ENCODE results near the gene SPATA2L.

SPATA2L gene, protein sequence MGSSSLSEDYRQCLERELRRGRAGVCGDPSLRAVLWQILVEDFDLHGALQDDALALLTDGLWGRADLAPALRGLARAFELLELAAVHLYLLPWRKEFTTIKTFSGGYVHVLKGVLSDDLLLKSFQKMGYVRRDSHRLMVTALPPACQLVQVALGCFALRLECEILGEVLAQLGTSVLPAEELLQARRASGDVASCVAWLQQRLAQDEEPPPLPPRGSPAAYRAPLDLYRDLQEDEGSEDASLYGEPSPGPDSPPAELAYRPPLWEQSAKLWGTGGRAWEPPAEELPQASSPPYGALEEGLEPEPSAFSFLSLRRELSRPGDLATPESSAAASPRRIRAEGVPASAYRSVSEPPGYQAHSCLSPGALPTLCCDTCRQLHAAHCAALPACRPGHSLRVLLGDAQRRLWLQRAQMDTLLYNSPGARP

DNA sequence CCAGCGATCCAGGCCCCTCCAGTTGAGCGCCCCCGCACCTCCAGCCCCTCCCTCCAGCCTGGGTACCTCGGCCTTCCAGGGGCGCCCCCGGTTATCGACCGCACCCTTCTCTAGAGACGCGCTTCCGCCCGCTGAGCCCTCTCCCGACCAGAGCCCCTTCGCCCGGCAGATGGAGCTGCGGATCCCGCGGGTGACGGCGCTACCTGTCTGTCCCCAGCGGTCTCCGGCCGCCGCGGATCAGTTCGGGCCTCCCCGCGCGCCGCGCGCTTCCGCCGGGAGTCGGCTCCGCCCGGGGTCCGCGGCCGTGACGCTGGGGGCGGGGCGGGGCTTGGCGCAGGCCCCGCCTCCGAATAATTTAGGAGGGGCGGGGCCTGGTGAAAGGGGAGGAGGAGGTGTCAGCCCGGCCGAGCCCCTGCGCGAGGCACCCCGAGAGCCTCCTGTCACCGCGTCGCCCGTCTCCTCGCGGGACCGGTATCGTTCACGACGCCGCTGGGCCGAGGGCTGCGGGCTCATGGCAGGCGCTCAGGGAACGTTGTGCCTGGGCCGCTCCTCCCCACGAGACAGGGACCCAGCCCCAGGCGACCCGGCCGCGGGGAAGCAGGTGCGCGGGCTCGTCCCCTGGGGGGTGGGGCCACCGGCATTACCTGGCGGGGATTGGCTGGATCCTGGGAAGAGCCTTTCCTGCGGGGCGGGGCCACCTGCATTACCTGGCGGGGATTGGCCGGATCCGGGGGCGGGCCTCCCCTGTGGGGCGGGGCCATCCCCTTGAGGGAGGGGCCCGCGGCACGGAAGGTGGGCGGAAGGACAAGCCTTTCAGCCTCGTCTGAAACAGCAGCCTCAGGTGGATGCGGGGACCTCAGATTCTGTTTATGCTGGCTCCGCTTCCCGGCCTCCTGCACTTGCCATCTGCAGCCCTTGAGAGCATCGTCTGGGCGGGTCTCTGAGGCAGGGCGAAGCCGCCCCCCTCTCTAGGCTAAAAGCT is at the start of gene SPATA2L:
Gene SPATA2L (minus strand): TSS at position 281 of the 982 bp plus-strand sequence. CDS start 473 bp downstream, outside the sequence.
- DNase-seq, result peak; percentile 94 to 98 (median 97)

DNA sequence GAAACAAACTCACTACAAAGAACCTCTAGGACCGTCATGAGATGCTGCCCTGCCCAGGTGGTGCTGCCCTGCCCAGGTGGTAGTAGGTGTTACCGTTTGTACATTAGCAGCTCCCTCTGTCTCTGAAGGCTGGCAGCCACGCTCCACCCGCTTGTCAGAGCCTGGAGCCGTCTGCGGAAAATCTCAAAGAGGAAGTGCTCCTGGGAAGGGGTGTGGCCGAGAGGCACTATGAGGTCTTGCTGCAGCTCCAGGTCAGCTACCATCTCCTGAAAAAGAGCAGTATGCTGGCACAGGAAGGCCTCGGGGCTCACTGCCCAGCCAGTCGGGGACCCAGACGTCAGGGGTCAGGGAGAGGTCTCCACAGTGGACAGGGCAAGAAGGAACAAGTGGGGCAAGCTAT is 48.1 kb upstream of the SPATA2L start:
- no peak for DNase-seq

DNA sequence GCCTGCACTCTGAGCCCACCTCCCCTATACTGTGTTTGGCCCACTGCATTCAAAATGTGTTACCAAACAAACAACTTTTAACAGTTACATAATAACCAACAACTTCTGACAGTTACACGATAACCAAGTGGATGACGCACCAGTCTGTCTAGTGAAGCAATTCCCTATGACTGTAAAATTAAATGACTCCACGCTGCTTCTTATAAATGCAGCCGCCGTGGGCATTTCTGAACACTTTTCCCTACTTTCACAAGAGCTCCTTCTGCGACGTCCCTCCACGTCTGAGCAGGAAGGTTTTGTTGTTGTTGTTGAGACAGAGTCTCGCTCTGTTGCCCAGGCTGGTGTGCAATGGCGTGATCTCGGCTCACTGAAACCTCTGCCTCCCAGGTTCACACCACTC is 47.4 kb upstream of the SPATA2L start:
- no peak for DNase-seq

DNA sequence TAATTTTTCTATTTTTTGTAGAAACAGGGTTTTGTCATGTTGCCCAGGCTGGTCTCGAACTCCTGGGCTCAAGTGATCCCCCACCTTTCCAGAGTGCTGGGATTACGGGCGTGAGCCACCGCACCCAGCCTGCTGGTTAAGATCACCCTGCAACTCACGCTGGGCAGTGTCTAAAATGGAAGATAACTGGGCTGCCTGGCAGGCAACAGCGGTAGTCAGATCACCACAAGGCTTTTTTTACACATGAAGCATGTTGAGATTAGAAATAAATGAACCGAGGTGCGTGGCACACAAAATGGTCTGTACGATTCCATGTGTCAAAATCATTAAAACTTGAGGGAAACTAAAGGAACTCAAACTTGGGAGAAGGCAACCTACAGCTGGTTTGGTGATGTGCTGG is 46.6 kb upstream of the SPATA2L start:
- no peak for DNase-seq

- DNase-seq, result no peak
These were observed 44.5 kb upstream of the SPATA2L start for GRCh38 chr16:89746043-89746442.

DNA sequence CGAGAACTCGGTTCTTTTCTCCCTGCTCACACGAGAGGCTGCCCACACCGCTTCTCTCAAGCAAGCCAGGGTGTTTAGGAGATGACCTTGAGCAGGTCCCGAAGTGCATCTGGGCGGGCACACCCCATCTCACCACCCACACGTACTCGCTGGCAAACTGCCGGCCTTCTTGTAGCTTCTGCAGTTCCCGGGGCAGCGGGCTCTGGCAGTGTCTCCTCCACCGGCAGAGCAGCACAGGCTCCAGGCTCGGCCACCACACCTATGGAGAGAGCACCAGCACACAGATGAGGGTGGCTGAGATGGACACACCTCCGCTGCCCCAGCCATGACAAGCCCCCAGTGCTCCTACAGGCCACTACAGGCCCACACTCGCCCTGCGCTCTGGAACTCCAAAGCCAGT is 43.3 kb upstream of the SPATA2L start:
- no peak for DNase-seq

- DNase-seq, result no peak
These were observed 41.4 kb upstream of the SPATA2L start for GRCh38 chr16:89742948-89743347.

DNA sequence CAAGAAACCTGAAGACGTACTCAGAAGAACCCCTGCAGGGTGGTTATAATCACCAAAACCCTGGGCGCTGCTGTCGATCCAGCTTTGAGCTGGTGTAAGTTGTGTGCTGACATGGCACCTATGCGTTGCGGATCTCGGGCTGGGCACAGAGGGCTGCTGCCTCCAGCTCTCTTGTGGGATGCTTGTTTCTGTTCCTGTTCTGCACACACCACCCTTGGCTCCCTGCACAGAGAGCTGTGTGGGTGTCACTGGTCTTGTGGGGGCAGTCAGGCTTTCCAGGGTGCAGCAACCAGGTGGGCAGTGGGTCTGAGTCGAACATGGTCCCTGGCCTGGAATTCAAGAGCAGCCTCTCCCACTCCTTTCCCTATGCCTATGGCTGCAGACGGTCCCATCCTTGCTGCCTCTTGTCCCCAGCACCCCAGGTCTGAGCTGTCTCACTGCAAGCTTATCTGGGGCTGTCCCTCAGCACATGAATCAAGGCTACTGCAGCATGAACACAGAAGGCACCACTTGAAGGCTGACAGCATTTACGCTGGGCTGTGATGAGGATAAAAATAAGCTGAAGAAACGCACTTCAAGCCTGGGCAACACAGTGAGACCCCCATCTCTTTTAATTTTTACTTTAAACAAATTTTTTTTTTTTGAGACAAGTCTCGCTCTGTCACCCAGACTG is 40.0 kb upstream of the SPATA2L start:
- DNase-seq, result no peak

DNA sequence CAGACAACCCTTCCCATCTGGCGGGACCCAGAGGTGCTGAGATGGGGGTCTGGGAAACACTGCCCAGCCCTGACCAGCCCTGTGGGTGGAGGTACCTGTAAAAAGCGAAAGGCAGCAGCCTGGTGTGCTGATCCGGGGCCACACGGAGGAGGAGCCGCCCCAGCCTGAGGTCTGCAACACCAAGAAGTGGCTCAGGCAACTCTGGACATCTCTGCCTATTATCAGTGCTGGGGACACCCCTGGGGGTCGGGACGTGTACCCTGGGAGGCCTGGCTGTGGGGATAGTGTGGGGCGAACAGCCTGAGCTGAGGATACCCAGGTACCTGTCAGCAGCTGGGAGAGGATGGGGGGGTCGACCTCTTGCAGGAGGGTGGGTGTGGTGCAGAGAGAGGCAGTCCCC is 37.9 kb upstream of the SPATA2L start:
- DNase-seq, result no peak

DNA sequence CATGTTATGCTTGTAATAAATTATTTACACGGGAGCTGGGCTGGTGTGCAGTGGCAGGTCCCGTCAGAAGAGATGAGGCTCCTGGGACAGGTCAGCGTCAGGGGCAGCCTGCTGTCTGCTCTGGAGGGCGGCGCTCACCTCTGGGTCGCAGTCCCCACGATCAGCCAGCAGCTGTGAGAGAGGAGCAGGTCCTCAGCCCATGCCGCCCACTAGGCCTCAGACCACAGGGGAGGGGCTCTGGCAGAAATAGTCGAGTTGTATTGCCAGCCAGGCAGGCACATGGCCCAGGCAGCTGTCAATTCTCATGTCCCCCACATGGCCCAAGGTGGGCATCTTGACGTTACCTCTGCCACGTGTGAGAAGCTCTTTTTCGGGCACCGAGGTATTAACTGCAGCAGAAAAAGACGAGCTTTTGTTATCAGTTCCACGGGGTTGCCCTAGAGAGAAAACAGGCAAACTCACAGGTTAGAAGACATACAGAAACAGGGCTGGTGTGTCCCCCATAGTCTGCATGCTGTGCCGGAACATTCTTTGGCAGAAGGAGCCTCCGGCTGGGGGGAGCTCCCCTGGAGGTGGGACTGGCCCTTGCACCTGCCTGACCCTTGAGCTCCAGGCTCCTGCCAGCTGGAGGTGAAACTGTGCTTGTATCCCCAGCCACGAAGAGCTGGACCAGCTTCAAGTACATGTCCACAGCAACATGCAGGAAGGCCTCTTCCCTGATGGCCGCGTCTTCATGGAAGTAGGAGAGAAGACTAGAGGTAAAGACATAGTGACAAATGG is 37.2 kb upstream of the SPATA2L start:
- no peak for DNase-seq

- no peak for DNase-seq
These were observed 36.5 kb upstream of the SPATA2L start for GRCh38 chr16:89738072-89738377.

GRCh38 chr16:89737341-89738071 is 36.0 kb upstream of the SPATA2L start:
- DNase-seq, result no peak

GRCh38 chr16:89736554-89736953 is 35.0 kb upstream of the SPATA2L start:
- DNase-seq, result no peak

DNA sequence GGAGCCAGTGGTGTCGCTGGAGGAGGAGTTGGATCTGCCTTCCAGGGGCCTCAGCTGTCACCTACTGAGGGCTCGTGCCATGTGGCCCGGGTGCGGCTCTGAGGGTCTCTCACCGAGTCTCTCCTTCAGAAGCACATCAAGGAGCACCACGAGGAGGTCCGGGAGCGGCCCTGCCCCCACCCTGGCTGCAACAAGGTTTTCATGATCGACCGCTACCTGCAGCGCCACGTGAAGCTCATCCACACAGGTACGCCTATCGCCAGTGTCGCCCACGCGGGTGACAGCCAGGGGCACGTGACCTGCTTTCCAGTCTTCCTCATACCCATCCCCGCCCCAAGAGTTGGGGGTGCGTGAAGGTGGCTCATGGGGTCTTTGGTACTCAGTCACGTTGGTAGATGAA is 32.3 kb upstream of the SPATA2L start:
- no peak for DNase-seq

DNA sequence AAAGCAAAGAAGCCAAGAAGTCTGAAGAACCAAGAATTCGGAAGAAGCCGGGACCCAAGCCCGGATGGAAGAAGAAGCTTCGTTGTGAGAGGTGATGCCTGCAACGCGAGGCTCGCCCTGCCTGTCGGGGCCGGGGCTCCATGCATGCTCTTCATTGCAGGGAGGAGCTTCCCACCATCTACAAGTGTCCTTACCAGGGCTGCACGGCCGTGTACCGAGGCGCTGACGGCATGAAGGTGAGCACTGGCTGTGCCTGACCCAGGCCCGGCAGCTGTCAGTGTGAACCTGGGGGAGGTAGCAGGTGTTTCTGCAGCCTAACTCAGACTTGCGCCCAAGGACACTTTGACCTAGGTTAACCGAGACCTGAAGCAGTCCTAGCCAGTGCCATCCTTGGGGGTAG is 31.8 kb upstream of the SPATA2L start:
- no peak for DNase-seq

DNA sequence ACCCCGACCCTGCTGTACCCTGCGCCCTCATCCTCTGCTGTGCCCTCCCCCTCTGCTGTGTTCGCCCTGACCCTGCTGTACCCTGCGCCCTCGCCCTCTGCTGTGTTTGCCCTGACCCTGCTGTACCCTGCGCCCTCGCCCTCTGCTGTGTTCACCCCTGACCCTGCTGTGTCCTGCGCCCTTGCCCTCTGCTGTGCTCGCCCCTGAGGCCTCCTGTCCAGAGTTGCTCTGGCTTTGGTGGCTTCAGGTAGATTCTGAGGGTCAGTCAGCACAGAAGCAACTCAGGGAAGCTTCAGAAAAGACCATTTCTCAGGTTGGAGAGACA is 31.4 kb upstream of the SPATA2L start:
- DNase-seq, result no peak

DNA sequence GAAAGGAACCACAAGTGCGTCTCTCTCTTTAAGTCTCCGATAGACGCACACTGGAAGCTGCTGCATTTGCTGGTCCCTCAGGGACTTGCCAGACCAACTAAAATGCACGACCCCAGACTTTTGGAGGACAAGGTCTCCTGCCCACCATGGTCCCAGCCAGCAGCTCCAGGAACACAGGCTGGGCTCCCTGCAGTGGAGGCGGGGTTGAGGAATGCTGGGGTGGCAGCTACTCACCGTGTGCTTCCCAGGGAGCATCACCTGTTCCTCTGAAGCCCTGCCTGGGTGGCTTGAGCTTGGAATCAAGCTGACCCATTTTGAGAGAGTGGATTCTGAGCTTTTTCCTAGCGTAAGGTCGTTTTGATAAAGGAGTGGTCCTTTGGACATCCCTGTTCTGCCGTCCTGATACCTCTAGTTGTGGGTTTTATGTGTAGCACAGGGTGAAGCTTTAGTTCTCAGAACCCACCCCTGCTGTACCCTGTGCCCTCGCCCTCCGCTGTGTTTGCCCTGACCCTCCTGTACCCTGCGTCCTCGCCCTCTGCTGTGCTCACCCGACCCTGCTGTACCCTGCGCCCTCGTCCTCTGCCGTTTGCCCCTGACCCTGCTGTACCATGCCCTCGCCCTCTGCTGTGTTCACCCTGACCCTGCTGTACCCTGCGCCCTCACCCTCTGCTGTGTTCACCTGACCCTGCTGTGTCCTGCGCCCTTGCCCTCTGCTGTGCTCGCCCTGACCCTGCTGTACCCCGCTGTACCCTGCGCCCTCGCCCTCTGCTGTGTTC is 30.8 kb upstream of the SPATA2L start:
- no peak for DNase-seq

DNA sequence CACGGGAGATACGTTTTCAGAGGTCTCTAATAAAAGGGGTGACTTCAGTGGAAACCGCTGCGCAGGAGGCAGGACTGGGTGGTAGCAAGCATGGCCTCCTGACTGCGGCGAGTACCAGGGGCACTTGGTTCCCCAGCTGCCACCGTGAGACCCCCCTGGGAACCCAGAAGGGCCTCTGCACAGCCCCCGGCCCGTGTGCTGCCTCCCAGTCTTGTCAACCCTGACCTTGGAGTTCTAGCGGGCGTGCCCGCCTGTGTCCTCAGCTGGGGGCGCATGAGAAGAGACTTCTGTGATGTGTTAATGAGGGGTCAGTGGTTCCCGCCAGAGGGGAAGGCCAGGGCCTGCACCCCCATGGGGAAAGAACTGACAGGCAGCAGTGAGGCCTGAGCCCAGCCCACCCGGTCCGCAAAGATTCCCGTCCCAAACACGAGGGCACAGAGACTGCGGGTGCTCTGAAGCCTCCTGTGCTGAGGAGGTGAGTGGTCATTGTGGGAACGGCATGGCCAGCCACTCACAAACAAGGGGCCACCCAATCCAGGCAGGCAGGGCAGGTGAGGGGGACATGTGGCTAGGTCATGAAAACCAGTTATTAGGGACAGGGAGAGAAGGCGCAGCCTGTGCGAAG is 29.2 kb upstream of the SPATA2L start:
- no peak for DNase-seq

GRCh38 chr16:89729863-89730593 is 28.5 kb upstream of the SPATA2L start:
- no peak for DNase-seq

DNA sequence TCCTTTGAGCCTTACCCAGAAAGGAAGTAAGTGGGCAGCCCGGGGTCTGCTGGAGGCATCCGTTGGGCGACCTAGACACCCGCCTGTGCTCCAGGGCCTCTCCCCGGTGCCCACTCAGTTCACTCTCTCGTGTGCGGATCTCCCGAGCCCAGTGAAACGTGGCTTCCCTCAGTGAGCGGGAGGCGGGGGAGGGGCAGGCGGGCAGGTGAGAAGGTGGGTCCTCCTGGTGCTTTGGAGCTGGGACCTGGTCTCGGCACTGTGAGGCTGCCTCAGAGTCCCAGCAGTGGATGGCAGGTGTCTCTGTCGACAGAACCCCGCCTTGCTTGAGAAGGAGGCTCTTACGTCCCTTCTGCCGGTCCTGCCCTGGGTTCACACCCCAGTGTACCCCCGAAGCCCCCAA is 27.8 kb upstream of the SPATA2L start:
- no peak for DNase-seq
